Caco-2 (cell line): Measurements from ENCODE around the gene TDP1. TPM values are rescaled to one million over a fixed set of nuclear protein-coding genes. Genes with fewer than 3 reads are reported as not detected.

ENCODE experiments used
- BruUV-seq: library from RNA; stranded (reverse); fragments of 400-500 nt; replicated peaks from 2 replicates; lab custom pipeline; 2021; lab: Mats Ljungman, UMichigan
- CTCF ChIA-PET: fragments of 300-600 bp; sonication (Branson Sonifier 250); formaldehyde crosslinking; loops from one replicate; lab custom pipeline; 2022; ENCODE audit warnings: antibody characterized with exemption; lab: Charles Lee
- POLR2A ChIA-PET: fragments of 300-600 bp; sonication (Branson Sonifier 250); formaldehyde crosslinking; loops from one replicate; lab custom pipeline; 2022; ENCODE audit warnings: antibody characterized with exemption; lab: Charles Lee
- DNase-seq, 2 experiments: peaks; one replicate each; pipeline versions ENCODE4 v3.0.0 to v3.0.0-alpha.2; 2020 to 2022
- H3K27me3 ChIP-seq: replicated peaks from 2 replicates; pipeline ENCODE4 v1.6.0; 2011; ENCODE audit warnings: low read length; ENCODE audit not compliant: control insufficient read depth, insufficient read depth
- H3K36me3 ChIP-seq: 2 replicates; pipeline ENCODE4 v1.5.1; 2011; ENCODE audit warnings: low read length; ENCODE audit not compliant: control insufficient read depth, insufficient read depth
- H3K4me1 ChIP-seq: fragments of 250-450 bp; sonication (Bioruptor Pico); 2 replicates; pipeline ENCODE4 v1.5.1; 2020; ENCODE audit warnings: mild to moderate bottlenecking
- H3K4me3 ChIP-seq: 2 replicates; pipeline ENCODE4 v1.5.1; 2011; ENCODE audit warnings: low read depth, mild to moderate bottlenecking, control low read depth, low read length
- H3K9me3 ChIP-seq: fragments of 250-450 bp; sonication (Bioruptor Pico); 2 replicates; pipeline ENCODE4 v1.5.1; 2020; ENCODE audit warnings: mild to moderate bottlenecking, moderate library complexity
- H3K27ac Mint-ChIP-seq: one replicate; pipeline ENCODE4 v1.8.0; 2022; ENCODE audit warnings: mixed read lengths; ENCODE audit not compliant: unreplicated experiment
- H3K27me3 Mint-ChIP-seq: one replicate; pipeline ENCODE4 v1.8.0; 2022; ENCODE audit warnings: mixed read lengths; ENCODE audit not compliant: insufficient read depth, unreplicated experiment
- H3K36me3 Mint-ChIP-seq: one replicate; pipeline ENCODE4 v1.8.0; 2022; ENCODE audit warnings: mild to moderate bottlenecking, mixed read lengths; ENCODE audit not compliant: insufficient read depth, unreplicated experiment
- H3K4me1 Mint-ChIP-seq: one replicate; pipeline ENCODE4 v1.8.0; 2022; ENCODE audit warnings: low read depth, mixed read lengths; ENCODE audit not compliant: unreplicated experiment
- H3K4me3 Mint-ChIP-seq: one replicate; pipeline ENCODE4 v1.8.0; 2022; ENCODE audit warnings: mild to moderate bottlenecking, moderate library complexity, mixed read lengths; ENCODE audit not compliant: unreplicated experiment
- H3K9me3 Mint-ChIP-seq: one replicate; pipeline ENCODE4 v1.8.0; 2022; ENCODE audit warnings: mixed read lengths; ENCODE audit not compliant: unreplicated experiment
- intact Hi-C: fragments of 100-400 bp; cut with micrococcal nuclease; formaldehyde crosslinking; loops from one replicate; pipeline ENCODE4 v1.10.0; 2022; ENCODE audit not compliant: unreplicated experiment
- total RNA-seq: library from RNA; stranded (reverse); gene quantifications from 2 replicates; pipeline ENCODE4 v1.2.3, GENCODE V29; 2022
- TF ChIP-seq, protein P1 (sequence below), 2 experiments: fragments of 200-600 bp in 1 of 2; IDR thresholded peaks; 1 replicate in 1 of 2; 2 replicates in 1 of 2; pipeline versions ENCODE4 v1.5.1 to v1.8.0; 2011 to 2022; ENCODE audit warnings: antibody characterized with exemption in 1 of 2, control low read depth in 1 of 2, inconsistent platforms in 1 of 2, low read depth in 1 of 2, low read length in 1 of 2, mild to moderate bottlenecking in 1 of 2, moderate library complexity in 1 of 2; ENCODE audit not compliant: insufficient read depth in 1 of 2, severe bottlenecking in 1 of 2, unreplicated experiment in 1 of 2

TDP1 gene
- total RNA-seq, 1 experiment from 2014 or later: 29.0 TPM

DNA sequence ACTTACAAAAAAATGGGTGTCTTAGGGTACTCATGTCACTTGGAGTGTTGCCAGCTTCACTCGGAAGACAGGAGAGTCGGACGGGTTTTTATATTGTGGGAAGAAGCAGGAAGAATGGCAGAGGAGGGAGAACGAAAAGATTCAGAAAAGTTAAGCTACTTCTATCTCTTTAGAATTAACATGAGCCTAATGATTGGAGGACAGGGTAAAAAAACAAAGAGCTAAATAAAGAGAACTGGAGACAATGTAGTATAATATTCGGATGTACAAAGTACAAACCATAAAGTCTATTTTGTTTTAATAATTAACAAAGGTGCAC, 45.1 kb upstream of the TDP1 start:
- Mint-ChIP-seq H3K4me1 (peaks cover 15% of the 10 kb centered on the region), H3K9me3 (no peaks in the 10 kb centered on the region), H3K4me3 (peak overlapping the region; percentile 47), H3K27ac (peak overlapping the region; percentile 13), H3K27me3 (no peaks in the 10 kb centered on the region), H3K36me3 (peaks cover 7% of the 10 kb centered on the region)
- no peak for DNase-seq
- intact Hi-C loops: loop anchor here (10.0 kb wide), 2 partner anchors 496 to 576 kb away; partner anchors contain the start of gene FOXN3
- ChIA-PET CTCF (interaction anchor here (1.0 kb wide), 1 partner anchor 29 kb away, joined by 3 read pairs; no protein-coding TSS in a partner anchor), POLR2A (no interaction called here)
- Histone ChIP-seq H3K27me3 (no peaks in the 10 kb centered on the region), H3K36me3 (no peaks in the 10 kb centered on the region), H3K9me3 (no peaks in the 10 kb centered on the region), H3K4me3 (no peak overlapping the region), H3K4me1 (no peaks in the 10 kb centered on the region; the same call in 1 of the 2 replicates)
- TF ChIP-seq, protein P1, sequence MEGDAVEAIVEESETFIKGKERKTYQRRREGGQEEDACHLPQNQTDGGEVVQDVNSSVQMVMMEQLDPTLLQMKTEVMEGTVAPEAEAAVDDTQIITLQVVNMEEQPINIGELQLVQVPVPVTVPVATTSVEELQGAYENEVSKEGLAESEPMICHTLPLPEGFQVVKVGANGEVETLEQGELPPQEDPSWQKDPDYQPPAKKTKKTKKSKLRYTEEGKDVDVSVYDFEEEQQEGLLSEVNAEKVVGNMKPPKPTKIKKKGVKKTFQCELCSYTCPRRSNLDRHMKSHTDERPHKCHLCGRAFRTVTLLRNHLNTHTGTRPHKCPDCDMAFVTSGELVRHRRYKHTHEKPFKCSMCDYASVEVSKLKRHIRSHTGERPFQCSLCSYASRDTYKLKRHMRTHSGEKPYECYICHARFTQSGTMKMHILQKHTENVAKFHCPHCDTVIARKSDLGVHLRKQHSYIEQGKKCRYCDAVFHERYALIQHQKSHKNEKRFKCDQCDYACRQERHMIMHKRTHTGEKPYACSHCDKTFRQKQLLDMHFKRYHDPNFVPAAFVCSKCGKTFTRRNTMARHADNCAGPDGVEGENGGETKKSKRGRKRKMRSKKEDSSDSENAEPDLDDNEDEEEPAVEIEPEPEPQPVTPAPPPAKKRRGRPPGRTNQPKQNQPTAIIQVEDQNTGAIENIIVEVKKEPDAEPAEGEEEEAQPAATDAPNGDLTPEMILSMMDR (IDR thresholded peaks at IDR 0.05; ENCODE audit: insufficient read depth in 1 of 2, low read depth in 1 of 2, low read length in 1 of 2, severe bottlenecking in 1 of 2, unreplicated experiment in 1 of 2): no peak
- no TSS peak for BruUV-seq

DNA sequence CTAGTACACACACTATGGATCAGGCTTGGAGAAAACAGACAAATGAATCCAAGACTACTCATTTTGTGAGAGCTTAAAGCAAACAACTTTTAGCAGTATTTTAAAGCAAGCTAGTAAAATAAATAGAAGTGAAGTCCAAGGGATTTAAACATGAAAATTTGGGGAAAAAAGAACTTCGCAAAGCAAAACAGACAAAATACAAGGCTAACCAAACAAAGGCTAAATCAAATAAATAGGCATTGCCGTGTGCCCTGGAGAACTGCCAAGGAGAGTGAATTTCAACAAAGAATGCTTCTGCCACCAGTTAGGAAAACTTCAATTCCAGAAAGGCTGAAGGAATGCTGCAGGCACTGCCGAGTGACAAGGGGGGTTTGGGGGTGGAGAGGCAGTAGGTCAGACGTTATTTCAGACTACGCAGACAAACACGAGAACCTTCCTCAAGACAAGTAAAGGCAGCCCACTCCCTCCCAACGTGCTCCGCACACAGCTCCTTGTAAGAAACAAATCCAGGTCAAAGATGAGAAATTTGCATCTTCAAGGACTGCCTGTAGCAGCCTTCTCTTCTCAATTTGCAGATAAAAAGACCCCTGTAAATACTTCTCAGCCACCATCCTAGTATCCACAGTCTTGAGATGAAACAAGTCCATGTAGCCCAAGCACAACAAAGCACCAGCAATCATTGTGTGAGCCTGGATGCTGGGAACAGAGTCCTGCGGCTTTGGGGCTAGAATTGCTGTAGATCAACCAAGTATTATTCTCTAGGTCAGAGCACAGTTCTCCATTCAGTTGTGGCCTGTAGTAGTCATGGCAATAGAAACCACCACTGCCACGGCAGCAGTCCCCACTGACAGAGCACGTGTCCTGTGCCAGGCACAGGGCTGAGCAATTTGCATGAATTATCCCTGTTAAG, 44.5 kb upstream of the TDP1 start:
- no TSS peak for BruUV-seq
- DNase-seq: peak in 1 of 2 experiments; percentile 14
- Histone ChIP-seq H3K9me3 (no peaks in the 10 kb centered on the region), H3K4me1 (no peaks in the 10 kb centered on the region; the same call in 1 of the 2 replicates), H3K4me3 (no peak overlapping the region), H3K27me3 (no peaks in the 10 kb centered on the region), H3K36me3 (no peaks in the 10 kb centered on the region)
- H3K9me3 Mint-ChIP-seq: no peaks in the 10 kb centered on the region
- peaks cover 15% of the 10 kb centered on the region for H3K4me1 Mint-ChIP-seq
- no peaks in the 10 kb centered on the region for H3K27me3 Mint-ChIP-seq
- POLR2A ChIA-PET: no interaction called here
- peak overlapping the region; percentile 13 for H3K27ac Mint-ChIP-seq
- peak overlapping the region; percentile 47 for H3K4me3 Mint-ChIP-seq
- TF ChIP-seq, protein P1 (IDR thresholded peaks at IDR 0.05; ENCODE audit: insufficient read depth in 1 of 2, low read depth in 1 of 2, low read length in 1 of 2, severe bottlenecking in 1 of 2, unreplicated experiment in 1 of 2): no peak
- CTCF ChIA-PET: interaction anchor here (1.0 kb wide), 1 partner anchor 28 kb away, joined by 3 read pairs; no protein-coding TSS in a partner anchor
- intact Hi-C loops: loop anchor here (10.0 kb wide), 2 partner anchors 496 to 576 kb away; partner anchors contain the start of gene FOXN3
- peaks cover 7% of the 10 kb centered on the region for H3K36me3 Mint-ChIP-seq

DNA sequence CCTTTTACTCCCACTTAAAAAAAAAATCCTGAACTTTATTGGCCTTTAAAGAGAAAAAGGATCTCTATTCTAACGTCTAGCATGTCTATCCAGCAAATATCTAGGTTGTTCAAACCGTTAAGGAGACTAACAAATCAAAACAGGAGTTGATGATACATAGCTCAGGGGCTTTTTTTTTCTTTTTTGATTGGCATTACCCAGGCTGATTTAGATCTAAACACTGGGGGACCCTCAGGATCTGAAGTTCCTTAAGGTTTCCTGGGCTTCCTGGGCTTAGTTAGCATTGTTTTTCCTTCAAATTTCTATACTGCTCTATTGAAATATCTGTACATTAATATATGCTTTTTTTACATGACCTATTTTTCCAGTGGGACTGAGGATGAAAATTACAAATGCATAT, 43.5 kb upstream of the TDP1 start:
- Mint-ChIP-seq H3K4me3 (no peak overlapping the region), H3K36me3 (peaks cover 7% of the 10 kb centered on the region), H3K27me3 (no peaks in the 10 kb centered on the region), H3K9me3 (no peaks in the 10 kb centered on the region), H3K4me1 (peaks cover 15% of the 10 kb centered on the region), H3K27ac (no peak overlapping the region)
- Histone ChIP-seq H3K36me3 (no peaks in the 10 kb centered on the region), H3K4me1 (no peaks in the 10 kb centered on the region; the same call in 1 of the 2 replicates), H3K27me3 (no peaks in the 10 kb centered on the region), H3K9me3 (no peaks in the 10 kb centered on the region), H3K4me3 (no peak overlapping the region)
- ChIA-PET CTCF (no interaction called here), POLR2A (no interaction called here)
- TF ChIP-seq, protein P1 (IDR thresholded peaks at IDR 0.05; ENCODE audit: insufficient read depth in 1 of 2, low read depth in 1 of 2, low read length in 1 of 2, severe bottlenecking in 1 of 2, unreplicated experiment in 1 of 2): no peak
- no peak for DNase-seq
- BruUV-seq: no TSS peak
- intact Hi-C loops: loop anchor here (10.0 kb wide), 2 partner anchors 497 to 577 kb away; partner anchors contain the start of gene FOXN3
